ENCODE data around the gene STK40. TPM values are rescaled to one million over a fixed set of nuclear protein-coding genes. Genes with fewer than 3 reads are reported as not detected.
A peak's percentile ranks its signal among the peaks of the same experiment; 100 is the strongest.

STK40 gene
- total and polyA plus RNA-seq, 5 donors = 54.8 to 85.0 (median 72.2) TPM

- Histone ChIP-seq H3K27ac (ENCODE audit: low read length) (no peak overlapping the region), H3K27me3 (ENCODE audit: control insufficient read depth, insufficient read depth) (no peaks in the 10 kb centered on the region), H3K4me3 (ENCODE audit: low read length) (no peak overlapping the region), H3K9me3 (ENCODE audit: control insufficient read depth, low read length) (no peaks in the 10 kb centered on the region), H3K4me1 (ENCODE audit: control insufficient read depth, insufficient read depth, low read length) (peaks cover 16% of the 10 kb centered on the region)
- no peak for DNase-seq
- intact Hi-C loops (cut with DNase I) = no loop called here
- 81% methylated on average over 15 of the region's 15 CpGs for WGBS
- no peak for ATAC-seq
Measured at GRCh38 chr1:36352910-36353878, 32.5 kb downstream of the STK40 start.

DNA sequence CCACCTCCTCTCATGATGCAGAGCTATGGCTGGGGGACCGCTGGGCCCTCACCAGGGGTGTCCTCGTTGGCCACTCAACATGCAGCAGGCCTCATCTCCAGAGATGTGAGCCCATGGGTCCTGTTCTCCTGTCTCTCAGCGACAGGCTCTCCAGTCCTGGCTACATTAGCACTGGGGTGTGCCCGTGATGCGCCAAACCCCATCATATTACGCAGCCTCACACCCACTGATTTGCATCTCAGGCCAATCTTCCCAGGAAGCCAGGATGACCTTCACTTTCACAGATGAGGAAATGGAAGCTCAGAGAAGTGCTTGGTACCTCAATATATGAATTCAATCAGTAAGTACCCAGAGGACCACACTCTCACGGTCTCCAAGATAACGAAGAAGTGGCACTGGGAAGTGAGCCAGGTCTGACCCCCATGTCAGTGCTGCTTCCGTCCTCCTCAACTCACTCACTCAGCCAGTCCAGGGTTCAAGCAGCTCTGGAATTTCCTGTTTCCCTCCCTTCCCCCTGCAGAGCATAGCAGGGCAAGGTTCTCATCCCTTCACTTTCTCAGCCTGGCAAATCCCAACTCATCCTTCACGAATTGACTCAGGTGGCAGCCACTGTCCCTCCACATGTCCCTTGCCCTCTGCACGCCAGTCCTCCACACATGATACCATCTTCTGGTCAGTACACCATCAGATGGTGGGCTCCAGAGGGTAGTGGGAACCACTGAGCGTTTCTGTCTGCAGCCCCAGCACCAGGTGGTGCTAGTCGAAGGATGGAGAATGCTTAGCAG lies 33.4 kb downstream of the STK40 start:
- Histone ChIP-seq H3K4me1 (ENCODE audit: control insufficient read depth, insufficient read depth, low read length) (peaks cover 16% of the 10 kb centered on the region), H3K4me3 (ENCODE audit: low read length) (no peak overlapping the region), H3K27ac (ENCODE audit: low read length) (no peak overlapping the region), H3K27me3 (ENCODE audit: control insufficient read depth, insufficient read depth) (no peaks in the 10 kb centered on the region), H3K9me3 (ENCODE audit: control insufficient read depth, low read length) (no peaks in the 10 kb centered on the region)
- intact Hi-C loops (cut with DNase I) = no loop called here
- ATAC-seq = no peak
- 62% methylated on average over 13 of the region's 13 CpGs for WGBS
- peak in 1 of 3 donors; percentile 35 for DNase-seq

DNA sequence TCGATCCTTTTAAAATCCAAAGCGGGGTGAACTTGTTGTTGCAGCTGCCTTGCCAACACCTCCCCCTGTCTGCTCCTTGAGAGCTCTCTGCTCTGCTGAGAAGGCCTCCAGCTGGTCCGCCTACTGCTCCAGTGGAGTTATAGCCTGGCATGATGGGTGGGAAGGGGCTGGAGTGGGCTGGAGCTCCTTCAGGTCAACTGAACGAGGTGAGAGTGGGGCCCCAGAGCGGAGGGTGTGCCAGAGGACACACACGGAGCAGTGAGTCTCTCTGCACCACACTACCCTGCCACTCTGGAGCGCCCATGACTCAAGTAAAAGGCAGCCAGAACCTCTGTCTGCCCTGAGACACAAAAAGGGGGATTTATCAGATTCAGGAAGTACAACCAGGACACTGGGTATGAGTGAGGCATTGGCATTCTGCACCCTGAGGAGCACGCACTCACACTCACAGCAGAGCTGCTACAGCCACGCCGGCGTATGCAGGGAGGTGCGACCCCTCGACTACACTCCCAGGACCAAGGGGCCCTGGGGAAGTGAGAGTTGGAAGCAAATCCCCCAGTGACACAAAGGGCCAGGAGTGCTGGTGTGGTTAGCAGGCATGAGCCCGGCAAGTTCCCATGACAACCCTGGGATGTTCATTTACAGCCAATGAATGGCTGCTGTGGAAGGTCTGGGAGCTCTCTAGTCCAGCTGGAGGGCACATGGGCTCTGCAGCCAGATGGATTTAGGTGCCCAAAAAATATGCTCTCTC lies 34.3 kb downstream of the STK40 start:
- Histone ChIP-seq H3K4me1 (ENCODE audit: control insufficient read depth, insufficient read depth, low read length) (peaks cover 16% of the 10 kb centered on the region), H3K27ac (ENCODE audit: low read length) (peak overlapping the region; percentile 42), H3K27me3 (ENCODE audit: control insufficient read depth, insufficient read depth) (no peaks in the 10 kb centered on the region), H3K9me3 (ENCODE audit: control insufficient read depth, low read length) (no peaks in the 10 kb centered on the region), H3K4me3 (ENCODE audit: low read length) (no peak overlapping the region)
- DNase-seq (peak in 2 of 3 donors; percentile 56 to 62), ATAC-seq (peak in 1 of 2 donors; percentile 13)
- 60% methylated on average over 14 of the region's 14 CpGs for WGBS
- intact Hi-C loops (cut with DNase I) = no loop called here

- H3K4me3 ChIP-seq (ENCODE audit: low read length) = no peak overlapping the region
- peak; percentile 61 to 62 for ATAC-seq
Measured at GRCh38 chr1:36350659-36351226, 35.0 kb downstream of the STK40 start.

DNA sequence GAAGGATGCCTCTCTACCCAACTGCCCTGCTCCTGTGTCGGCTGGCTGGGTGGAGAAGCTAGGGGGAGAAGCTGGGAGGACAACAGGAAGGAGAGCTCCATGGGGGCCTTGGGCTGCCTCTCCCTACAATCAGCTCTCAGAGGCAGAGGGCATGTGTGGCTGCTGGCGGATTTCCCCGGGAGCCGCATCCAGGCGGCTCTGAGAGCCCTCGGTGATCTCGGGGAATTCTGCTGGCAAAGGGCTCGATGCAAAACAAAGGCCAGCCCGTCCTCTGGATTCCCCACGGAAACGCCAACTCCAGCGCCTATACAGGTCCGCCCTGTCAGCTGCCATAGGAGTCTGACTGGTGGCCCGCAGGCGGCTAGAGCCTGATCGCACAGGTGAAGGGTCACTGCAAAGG lies 35.9 kb downstream of the STK40 start:
- ATAC-seq (peak; percentile 15 to 33), DNase-seq (peak in 2 of 3 donors; percentile 66 to 76)
- intact Hi-C loops (cut with DNase I) = no loop called here
- peak overlapping the region; percentile 88 for H3K27ac ChIP-seq (ENCODE audit: low read length)
- peaks cover 16% of the 10 kb centered on the region for H3K4me1 ChIP-seq (ENCODE audit: control insufficient read depth, insufficient read depth, low read length)
- 44% methylated on average over 16 of the region's 16 CpGs for whole genome bisulfite sequencing
- no peak overlapping the region for H3K4me3 ChIP-seq (ENCODE audit: low read length)
- H3K27me3 ChIP-seq (ENCODE audit: control insufficient read depth, insufficient read depth) = no peaks in the 10 kb centered on the region
- H3K9me3 ChIP-seq (ENCODE audit: control insufficient read depth, low read length) = no peaks in the 10 kb centered on the region

More at GRCh38 chr1:36350659-36351226, 35.0 kb downstream of the STK40 start:
- Histone ChIP-seq H3K27me3 (ENCODE audit: control insufficient read depth, insufficient read depth) (no peaks in the 10 kb centered on the region), H3K27ac (ENCODE audit: low read length) (peak overlapping the region; percentile 88), H3K9me3 (ENCODE audit: control insufficient read depth, low read length) (no peaks in the 10 kb centered on the region), H3K4me1 (ENCODE audit: control insufficient read depth, insufficient read depth, low read length) (peaks cover 16% of the 10 kb centered on the region)
- intact Hi-C loops (cut with DNase I) = no loop called here
- peak in 2 of 3 donors; percentile 71 to 76 for DNase-seq
- 40% methylated on average over 13 of the region's 13 CpGs for WGBS

GRCh38 chr1:36349241-36349671 lies 36.5 kb downstream of the STK40 start:
- Histone ChIP-seq H3K9me3 (ENCODE audit: control insufficient read depth, low read length) (no peaks in the 10 kb centered on the region), H3K27ac (ENCODE audit: low read length) (peak overlapping the region; percentile 88), H3K4me1 (ENCODE audit: control insufficient read depth, insufficient read depth, low read length) (peaks cover 16% of the 10 kb centered on the region), H3K27me3 (ENCODE audit: control insufficient read depth, insufficient read depth) (no peaks in the 10 kb centered on the region), H3K4me3 (ENCODE audit: low read length) (no peak overlapping the region)
- DNase-seq (no peak), ATAC-seq (no peak)
- intact Hi-C loops (cut with DNase I) = no loop called here
- WGBS = 57% methylated on average over 7 of the region's 7 CpGs

- no peak overlapping the region for H3K27ac ChIP-seq (ENCODE audit: low read length)
- ATAC-seq (no peak), DNase-seq (peak in 1 of 3 donors; percentile 32)
- intact Hi-C loops (cut with DNase I) = no loop called here
- no peaks in the 10 kb centered on the region for H3K9me3 ChIP-seq (ENCODE audit: control insufficient read depth, low read length)
- H3K4me1 ChIP-seq (ENCODE audit: control insufficient read depth, insufficient read depth, low read length) = peaks cover 12% of the 10 kb centered on the region
- WGBS = 85% methylated on average over 8 of the region's 8 CpGs
- no peak overlapping the region for H3K4me3 ChIP-seq (ENCODE audit: low read length)
- no peaks in the 10 kb centered on the region for H3K27me3 ChIP-seq (ENCODE audit: control insufficient read depth, insufficient read depth)
Measured at GRCh38 chr1:36346741-36347370, 38.9 kb downstream of the STK40 start.

DNA sequence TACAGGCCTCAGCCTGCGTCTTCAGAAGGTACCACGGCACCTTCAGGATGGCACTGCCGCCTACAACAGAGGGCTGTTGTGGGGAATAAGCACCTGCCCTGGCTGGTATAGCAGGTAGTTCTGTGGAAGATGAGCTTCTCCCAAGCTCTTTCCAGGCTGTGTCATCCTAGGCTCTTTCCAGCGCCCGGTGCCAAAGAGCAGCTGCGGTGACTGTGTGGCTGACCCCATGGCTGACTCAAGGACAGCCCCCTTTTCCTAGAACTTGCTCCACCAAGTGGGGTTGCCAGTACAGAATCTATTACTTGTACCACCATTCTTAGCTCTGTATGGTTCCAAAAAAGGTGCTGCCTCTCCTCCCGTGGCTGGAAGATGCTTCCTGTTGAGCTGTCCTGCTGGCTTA lies 40.4 kb downstream of the STK40 start:
- WGBS = 88% methylated on average over 7 of the region's 7 CpGs
- no peaks in the 10 kb centered on the region for H3K27me3 ChIP-seq (ENCODE audit: control insufficient read depth, insufficient read depth)
- intact Hi-C loops (cut with DNase I) = no loop called here
- no peaks in the 10 kb centered on the region for H3K9me3 ChIP-seq (ENCODE audit: control insufficient read depth, low read length)
- no peak for ATAC-seq
- peaks cover 5% of the 10 kb centered on the region for H3K4me1 ChIP-seq (ENCODE audit: control insufficient read depth, insufficient read depth, low read length)
- H3K27ac ChIP-seq (ENCODE audit: low read length) = no peak overlapping the region
- DNase-seq = no peak
- H3K4me3 ChIP-seq (ENCODE audit: low read length) = no peak overlapping the region

- peaks cover 3% of the 10 kb centered on the region for H3K4me1 ChIP-seq (ENCODE audit: control insufficient read depth, insufficient read depth, low read length)
- intact Hi-C loops (cut with DNase I) = loop anchor here (5.0 kb wide), 1 partner anchor 78 kb away; no protein-coding TSS in a partner anchor
- 81% methylated on average over 8 of the region's 8 CpGs for WGBS
- no peaks in the 10 kb centered on the region for H3K27me3 ChIP-seq (ENCODE audit: control insufficient read depth, insufficient read depth)
- H3K4me3 ChIP-seq (ENCODE audit: low read length) = no peak overlapping the region
- H3K9me3 ChIP-seq (ENCODE audit: control insufficient read depth, low read length) = no peaks in the 10 kb centered on the region
- H3K27ac ChIP-seq (ENCODE audit: low read length) = no peak overlapping the region
- DNase-seq = peak in 2 of 3 donors; percentile 15 to 58
- no peak for ATAC-seq
Measured at GRCh38 chr1:36344395-36344680, 41.4 kb downstream of the STK40 start.
